Calu3 (cell line): ENCODE data around the gene DNAH9. TPM values are rescaled to one million over a fixed set of nuclear protein-coding genes. Genes with fewer than 3 reads are reported as not detected.

Source experiments
- BruUV-seq: library from RNA; stranded (reverse); fragments of 400-500 nt; replicated peaks from 2 replicates; lab custom pipeline; 2021; lab: Mats Ljungman, UMichigan
- CTCF ChIA-PET: fragments of 300-600 bp; sonication (Branson Sonifier 250); formaldehyde crosslinking; loops from one replicate; lab custom pipeline; 2022; ENCODE audit warnings: antibody characterized with exemption; lab: Charles Lee
- DNase-seq: peaks from one replicate; pipeline ENCODE4 v3.0.0; 2022
- H3K27ac Mint-ChIP-seq: one replicate; pipeline ENCODE4 v1.8.0; 2022; ENCODE audit warnings: mixed read lengths; ENCODE audit not compliant: unreplicated experiment
- H3K27me3 Mint-ChIP-seq: one replicate; pipeline ENCODE4 v1.8.0; 2022; ENCODE audit warnings: mixed read lengths; ENCODE audit not compliant: unreplicated experiment
- H3K36me3 Mint-ChIP-seq: one replicate; pipeline ENCODE4 v1.8.0; 2022; ENCODE audit warnings: mild to moderate bottlenecking, moderate library complexity, mixed read lengths; ENCODE audit not compliant: insufficient read depth, unreplicated experiment
- H3K4me1 Mint-ChIP-seq: one replicate; pipeline ENCODE4 v1.8.0; 2022; ENCODE audit warnings: mild to moderate bottlenecking, low read depth, mixed read lengths; ENCODE audit not compliant: unreplicated experiment
- H3K4me3 Mint-ChIP-seq: one replicate; pipeline ENCODE4 v1.8.0; 2022; ENCODE audit warnings: mild to moderate bottlenecking, low read depth, moderate library complexity, mixed read lengths; ENCODE audit not compliant: unreplicated experiment
- H3K9me3 Mint-ChIP-seq: one replicate; pipeline ENCODE4 v1.8.0; 2022; ENCODE audit warnings: low read depth, mixed read lengths; ENCODE audit not compliant: unreplicated experiment
- intact Hi-C: fragments of 100-400 bp; cut with micrococcal nuclease; formaldehyde crosslinking; loops from one replicate; pipeline ENCODE4 v1.10.0; 2022; ENCODE audit not compliant: unreplicated experiment
- total RNA-seq: library from RNA; stranded (reverse); gene quantifications from 2 replicates; pipeline ENCODE4 v1.2.3, GENCODE V29; 2022
- TF ChIP-seq, protein P1 (sequence below): fragments of 200-600 bp; IDR thresholded peaks from one replicate; pipeline ENCODE4 v1.8.0; 2022; ENCODE audit warnings: antibody characterized with exemption; ENCODE audit not compliant: unreplicated experiment

DNAH9 gene
- total RNA-seq, 1 experiment from 2014 or later = 0.19 TPM

GRCh38 chr17:11832401-11833137 is 234.3 kb downstream of the DNAH9 start:
- BruUV-seq = no TSS peak
- TF ChIP-seq, protein P1, sequence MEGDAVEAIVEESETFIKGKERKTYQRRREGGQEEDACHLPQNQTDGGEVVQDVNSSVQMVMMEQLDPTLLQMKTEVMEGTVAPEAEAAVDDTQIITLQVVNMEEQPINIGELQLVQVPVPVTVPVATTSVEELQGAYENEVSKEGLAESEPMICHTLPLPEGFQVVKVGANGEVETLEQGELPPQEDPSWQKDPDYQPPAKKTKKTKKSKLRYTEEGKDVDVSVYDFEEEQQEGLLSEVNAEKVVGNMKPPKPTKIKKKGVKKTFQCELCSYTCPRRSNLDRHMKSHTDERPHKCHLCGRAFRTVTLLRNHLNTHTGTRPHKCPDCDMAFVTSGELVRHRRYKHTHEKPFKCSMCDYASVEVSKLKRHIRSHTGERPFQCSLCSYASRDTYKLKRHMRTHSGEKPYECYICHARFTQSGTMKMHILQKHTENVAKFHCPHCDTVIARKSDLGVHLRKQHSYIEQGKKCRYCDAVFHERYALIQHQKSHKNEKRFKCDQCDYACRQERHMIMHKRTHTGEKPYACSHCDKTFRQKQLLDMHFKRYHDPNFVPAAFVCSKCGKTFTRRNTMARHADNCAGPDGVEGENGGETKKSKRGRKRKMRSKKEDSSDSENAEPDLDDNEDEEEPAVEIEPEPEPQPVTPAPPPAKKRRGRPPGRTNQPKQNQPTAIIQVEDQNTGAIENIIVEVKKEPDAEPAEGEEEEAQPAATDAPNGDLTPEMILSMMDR = no peak
- no peak for DNase-seq
- intact Hi-C loops = no loop called here
- peaks cover 16% of the 10 kb centered on the region for H3K9me3 Mint-ChIP-seq
- H3K27ac Mint-ChIP-seq = no peak overlapping the region
- H3K36me3 Mint-ChIP-seq = peaks cover 5% of the 10 kb centered on the region
- no peaks in the 10 kb centered on the region for H3K4me1 Mint-ChIP-seq
- no peak overlapping the region for H3K4me3 Mint-ChIP-seq
- H3K27me3 Mint-ChIP-seq = no peaks in the 10 kb centered on the region
- CTCF ChIA-PET = no interaction called here

- CTCF ChIA-PET = no interaction called here
- no peaks in the 10 kb centered on the region for H3K27me3 Mint-ChIP-seq
- no TSS peak for BruUV-seq
- peaks cover 15% of the 10 kb centered on the region for H3K9me3 Mint-ChIP-seq
- H3K36me3 Mint-ChIP-seq = no peaks in the 10 kb centered on the region
- TF ChIP-seq, protein P1 = no peak
- no peak overlapping the region for H3K27ac Mint-ChIP-seq
- no peak overlapping the region for H3K4me3 Mint-ChIP-seq
- DNase-seq = no peak
- H3K4me1 Mint-ChIP-seq = no peaks in the 10 kb centered on the region
- intact Hi-C loops = no loop called here
Measured at GRCh38 chr17:11836508-11836907, 238.2 kb downstream of the DNAH9 start.

DNA sequence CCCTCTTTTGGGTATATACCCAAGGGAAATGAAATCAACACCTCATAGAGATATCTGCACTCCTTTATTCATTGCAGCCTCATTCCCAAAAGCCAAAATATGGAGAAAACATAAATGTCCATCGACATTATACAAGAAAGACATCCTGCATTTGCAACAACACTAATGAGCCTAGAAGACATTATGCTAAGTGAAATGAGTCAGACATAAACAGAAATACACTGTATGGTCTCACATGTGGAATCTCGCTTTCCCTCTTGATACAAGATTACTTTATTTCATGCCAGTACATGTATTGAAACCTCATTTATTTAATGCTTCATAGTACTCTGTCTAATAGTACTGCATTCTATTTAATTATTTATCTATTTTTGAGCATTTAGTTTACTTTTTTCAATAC is 241.8 kb downstream of the DNAH9 start:
- Mint-ChIP-seq H3K27ac (no peak overlapping the region), H3K27me3 (no peaks in the 10 kb centered on the region), H3K9me3 (peaks cover 15% of the 10 kb centered on the region), H3K4me3 (no peak overlapping the region), H3K36me3 (no peaks in the 10 kb centered on the region), H3K4me1 (no peaks in the 10 kb centered on the region)
- intact Hi-C loops = no loop called here
- no TSS peak for BruUV-seq
- DNase-seq = no peak
- TF ChIP-seq, protein P1 = no peak
- CTCF ChIA-PET = no interaction called here

DNA sequence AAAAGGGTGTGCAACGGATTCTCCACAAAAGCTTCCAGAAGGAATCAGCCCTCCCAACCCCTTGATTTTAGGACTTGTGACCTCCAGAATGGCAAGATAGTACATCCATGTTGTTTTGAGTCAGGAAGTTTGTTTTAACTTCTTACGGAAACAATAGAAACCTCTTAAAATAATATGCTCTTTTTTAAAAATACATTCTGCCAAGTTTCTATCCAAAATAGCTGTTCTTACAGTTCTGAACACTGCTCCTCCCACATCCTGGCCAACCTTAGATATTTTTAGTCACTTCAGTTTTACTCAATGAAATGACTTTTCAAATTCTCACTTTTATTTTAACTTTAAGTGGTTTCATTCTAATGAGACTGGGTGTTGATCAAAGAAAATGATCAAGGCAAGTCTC is 242.6 kb downstream of the DNAH9 start:
- no peaks in the 10 kb centered on the region for H3K36me3 Mint-ChIP-seq
- TF ChIP-seq, protein P1 = no peak
- no peak overlapping the region for H3K4me3 Mint-ChIP-seq
- no peaks in the 10 kb centered on the region for H3K4me1 Mint-ChIP-seq
- intact Hi-C loops = no loop called here
- CTCF ChIA-PET = no interaction called here
- no peak for DNase-seq
- BruUV-seq = no TSS peak
- no peaks in the 10 kb centered on the region for H3K27me3 Mint-ChIP-seq
- H3K9me3 Mint-ChIP-seq = peaks cover 15% of the 10 kb centered on the region
- H3K27ac Mint-ChIP-seq = no peak overlapping the region
